Thyroid gland (tissue), 4 donors: Measurements from ENCODE around the gene ACAD11. TPM values are rescaled to one million over a fixed set of nuclear protein-coding genes. Genes with fewer than 3 reads are reported as not detected.

Source experiments
- DNase-seq, 2 donors: peaks; one replicate each; pipeline ENCODE4 v3.0.0-alpha.2; 2019
- H3K27ac ChIP-seq, 3 donors: fragments of 200-600 bp; sonication (generic); 1 replicate in 2 of 3; 2 replicates in 1 of 3; pipeline ENCODE4 v1.5.1; 2016 to 2019; ENCODE audit warnings: mild to moderate bottlenecking in 1 of 3, moderate library complexity in 1 of 3
- H3K27me3 ChIP-seq: fragments of 200-600 bp; sonication (generic); one replicate; pipeline ENCODE4 v1.5.1; 2019
- H3K36me3 ChIP-seq, 2 donors: fragments of 200-600 bp; sonication (generic); one replicate each; pipeline ENCODE4 v1.5.1; 2016 to 2019
- H3K4me1 ChIP-seq, 2 donors: fragments of 200-600 bp; sonication (generic); one replicate each; pipeline ENCODE4 v1.5.1; 2017 to 2019
- H3K4me3 ChIP-seq, 3 donors: fragments of 200-600 bp; sonication (generic); replicated peaks in 1 of 3; 1 replicate in 2 of 3; 2 replicates in 1 of 3; pipeline ENCODE4 v1.5.1; 2016; ENCODE audit warnings: mild to moderate bottlenecking in 1 of 3
- H3K9me3 ChIP-seq: fragments of 200-600 bp; sonication (generic); one replicate; pipeline ENCODE4 v1.5.1; 2017
- POLR2A ChIP-seq, 2 donors: fragments of 450-650 bp; IDR thresholded peaks; one replicate each; pipeline ENCODE4 v1.6.1; 2017; ENCODE audit warnings: antibody characterized with exemption in 2 of 2, mild to moderate bottlenecking in 2 of 2, moderate library complexity in 1 of 2
- WGBS, 2 donors: methylation state at CpG; one replicate each; pipeline ENCODE4 v1.1.5; 2017; 5-methylcytosine and 5-hydroxymethylcytosine counted together
- intact Hi-C: fragments of 100-400 bp; cut with DNase I; formaldehyde crosslinking; loops from one replicate; pipeline ENCODE4 v1.15.1; 2023
- total RNA-seq, 4 donors: library from RNA; depleted of rRNA; stranded (reverse); fragments of >200 nt; gene quantifications; one replicate each; pipeline ENCODE4 v1.2.3, GENCODE V29; 2016
- TF ChIP-seq, protein P1 (sequence below), 6 experiments: fragments of 200-600 bp in 3 of 6; fragments of 450-650 bp in 3 of 6; sonication (generic) in 3 of 6; IDR thresholded peaks; one replicate each; pipeline ENCODE4 v1.5.1; 2016 to 2019; ENCODE audit warnings: antibody characterized with exemption in 6 of 6, mild to moderate bottlenecking in 2 of 6, inconsistent platforms in 1 of 6, moderate library complexity in 1 of 6

The ACAD11 gene
- total RNA-seq, 4 donors from 2014 or later, result 34.9 to 42.6 (median 42.3) TPM

DNA sequence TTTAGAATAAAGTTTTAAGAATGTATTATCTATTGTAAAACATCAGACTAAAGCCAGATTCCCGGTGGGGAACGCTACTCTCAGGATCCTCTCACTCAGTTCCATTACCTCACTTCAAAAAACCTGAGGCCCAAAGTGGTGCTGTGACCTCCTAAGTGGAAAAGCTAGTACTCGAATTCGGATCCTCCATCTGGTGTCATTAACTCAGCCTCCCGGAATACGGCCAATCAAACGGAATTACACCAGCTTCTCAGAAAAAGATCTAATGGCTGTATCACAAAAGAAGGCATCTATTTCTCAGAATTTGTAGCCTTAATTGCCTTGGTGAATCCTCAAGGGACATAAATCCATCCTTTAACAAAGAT lies 627 bp downstream of the ACAD11 start:
- Histone ChIP-seq H3K27me3 (no peaks in the 10 kb centered on the region), H3K27ac (peak overlapping the region; percentile 56 to 94 (median 94)), H3K36me3 (no peaks in the 10 kb centered on the region), H3K4me1 (peaks cover 15 to 27% of the 10 kb centered on the region in 2 donors), H3K9me3 (no peaks in the 10 kb centered on the region), H3K4me3 (peak overlapping the region; percentile 18 to 92 (median 41))
- no peak for TF ChIP-seq POLR2A (IDR thresholded peaks at IDR 0.05)
- TF ChIP-seq, protein P1, sequence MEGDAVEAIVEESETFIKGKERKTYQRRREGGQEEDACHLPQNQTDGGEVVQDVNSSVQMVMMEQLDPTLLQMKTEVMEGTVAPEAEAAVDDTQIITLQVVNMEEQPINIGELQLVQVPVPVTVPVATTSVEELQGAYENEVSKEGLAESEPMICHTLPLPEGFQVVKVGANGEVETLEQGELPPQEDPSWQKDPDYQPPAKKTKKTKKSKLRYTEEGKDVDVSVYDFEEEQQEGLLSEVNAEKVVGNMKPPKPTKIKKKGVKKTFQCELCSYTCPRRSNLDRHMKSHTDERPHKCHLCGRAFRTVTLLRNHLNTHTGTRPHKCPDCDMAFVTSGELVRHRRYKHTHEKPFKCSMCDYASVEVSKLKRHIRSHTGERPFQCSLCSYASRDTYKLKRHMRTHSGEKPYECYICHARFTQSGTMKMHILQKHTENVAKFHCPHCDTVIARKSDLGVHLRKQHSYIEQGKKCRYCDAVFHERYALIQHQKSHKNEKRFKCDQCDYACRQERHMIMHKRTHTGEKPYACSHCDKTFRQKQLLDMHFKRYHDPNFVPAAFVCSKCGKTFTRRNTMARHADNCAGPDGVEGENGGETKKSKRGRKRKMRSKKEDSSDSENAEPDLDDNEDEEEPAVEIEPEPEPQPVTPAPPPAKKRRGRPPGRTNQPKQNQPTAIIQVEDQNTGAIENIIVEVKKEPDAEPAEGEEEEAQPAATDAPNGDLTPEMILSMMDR (IDR thresholded peaks at IDR 0.05), result no peak
- peak; percentile 10 to 11 for DNase-seq
- intact Hi-C loops, result no loop called here
- WGBS, 2 donors, result 18% methylated on average over 7 of the region's 7 CpGs

DNA sequence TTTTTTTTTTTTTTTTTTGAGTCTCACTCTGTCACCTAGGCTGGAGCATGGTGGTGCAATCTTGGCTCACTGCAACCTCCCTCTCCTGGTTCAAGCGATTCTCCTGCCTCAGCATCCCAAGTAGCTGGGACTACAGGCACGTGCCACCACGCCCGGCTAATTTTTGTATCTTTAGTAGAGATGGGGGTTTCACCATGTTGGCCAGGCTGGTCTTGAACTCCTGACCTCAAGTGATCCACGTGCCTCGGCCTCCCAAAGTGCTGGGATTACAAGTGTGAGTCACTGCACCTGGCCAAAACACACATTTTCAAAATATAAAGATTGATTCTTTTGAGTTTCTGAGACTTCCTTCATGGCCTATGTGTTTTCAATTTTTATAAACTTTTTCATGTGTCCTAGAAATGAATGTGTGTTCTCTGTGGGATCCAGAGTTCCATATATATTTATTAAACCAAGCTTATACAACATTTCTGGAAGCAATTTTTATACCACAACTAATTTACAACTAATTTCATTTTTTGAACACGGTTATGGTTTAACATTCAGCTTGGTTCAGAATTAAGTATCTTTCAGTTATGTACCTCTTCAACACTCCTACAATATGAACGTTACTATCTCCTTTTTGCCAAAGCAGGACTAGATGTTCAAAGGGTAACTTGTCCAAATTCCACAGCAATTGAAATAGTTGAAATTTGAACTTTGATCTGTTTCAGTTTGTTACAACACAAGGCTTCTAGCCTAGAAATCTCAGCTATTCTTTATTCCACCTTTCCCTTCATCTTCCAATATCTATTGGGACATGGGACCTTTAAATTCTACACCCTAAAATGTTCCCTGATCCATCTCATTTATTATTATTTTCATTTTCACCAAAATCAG lies 1.5 kb downstream of the ACAD11 start:
- Histone ChIP-seq H3K4me1 (peaks cover 15 to 25% of the 10 kb centered on the region in 2 donors), H3K36me3 (no peaks in the 10 kb centered on the region), H3K27ac (no peak overlapping the region), H3K9me3 (no peaks in the 10 kb centered on the region), H3K4me3 (no peak overlapping the region), H3K27me3 (no peaks in the 10 kb centered on the region)
- no peak for TF ChIP-seq POLR2A (IDR thresholded peaks at IDR 0.05)
- TF ChIP-seq, protein P1 (IDR thresholded peaks at IDR 0.05), result no peak
- no peak for DNase-seq
- 85 to 89% methylated on average over 8 of the region's 8 CpGs for WGBS, 2 donors
- intact Hi-C loops, result no loop called here

DNA sequence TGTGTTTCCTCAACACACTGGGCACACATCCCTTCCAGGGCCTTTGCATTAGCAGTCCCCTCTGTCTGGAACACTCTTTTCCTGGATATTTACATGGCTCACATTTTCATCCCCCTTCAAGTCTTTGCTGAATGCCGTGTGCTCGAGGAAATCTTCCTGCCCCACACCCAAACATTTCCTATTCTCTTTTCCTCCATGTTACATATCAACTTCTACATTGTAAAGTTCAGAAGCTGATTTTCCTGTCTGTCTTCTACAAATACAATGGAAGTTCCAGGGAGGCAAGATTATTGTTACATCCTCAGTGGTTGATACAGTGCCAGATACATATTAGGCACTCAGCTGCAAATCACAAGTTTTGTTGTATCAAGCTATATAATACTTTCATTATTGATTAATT lies 4.1 kb downstream of the ACAD11 start:
- Histone ChIP-seq H3K36me3 (no peaks in the 10 kb centered on the region), H3K9me3 (no peaks in the 10 kb centered on the region), H3K27me3 (no peaks in the 10 kb centered on the region), H3K4me1 (peaks cover 0 to 9% of the 10 kb centered on the region in 2 donors), H3K27ac (no peak overlapping the region), H3K4me3 (no peak overlapping the region)
- WGBS, 2 donors, result 78 to 80% methylated on average over 2 of the region's 2 CpGs
- DNase-seq, result no peak
- intact Hi-C loops, result no loop called here
- TF ChIP-seq POLR2A (IDR thresholded peaks at IDR 0.05), result no peak
- TF ChIP-seq, protein P1 (IDR thresholded peaks at IDR 0.05), result no peak

DNA sequence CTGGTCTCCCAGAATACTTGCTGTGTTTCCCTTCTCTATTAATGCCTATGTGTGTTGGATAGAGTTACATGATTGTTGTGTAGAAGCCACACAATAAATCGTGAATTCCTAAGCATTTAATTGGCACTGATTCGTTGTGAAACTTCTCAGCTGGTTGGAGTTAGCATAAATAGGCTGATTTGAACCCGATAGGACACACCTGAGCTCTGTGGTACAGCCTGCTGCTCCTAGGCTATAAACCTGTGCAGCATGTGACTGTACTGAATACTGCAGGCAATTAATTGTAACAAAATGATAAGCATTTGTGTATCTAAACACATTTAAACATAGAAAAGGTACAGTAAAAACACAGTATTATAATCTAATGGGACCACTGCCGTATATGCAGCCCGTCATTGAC lies 4.9 kb downstream of the ACAD11 start:
- intact Hi-C loops, result no loop called here
- no peak overlapping the region for H3K27ac ChIP-seq
- H3K36me3 ChIP-seq, result no peaks in the 10 kb centered on the region
- 90 to 92% methylated on average over 5 of the region's 5 CpGs for WGBS, 2 donors
- DNase-seq, result no peak
- H3K9me3 ChIP-seq, result no peaks in the 10 kb centered on the region
- H3K27me3 ChIP-seq, result no peaks in the 10 kb centered on the region
- H3K4me1 ChIP-seq, result peaks cover 0 to 9% of the 10 kb centered on the region in 2 donors
- no peak overlapping the region for H3K4me3 ChIP-seq
- TF ChIP-seq, protein P1 (IDR thresholded peaks at IDR 0.05), result no peak

DNA sequence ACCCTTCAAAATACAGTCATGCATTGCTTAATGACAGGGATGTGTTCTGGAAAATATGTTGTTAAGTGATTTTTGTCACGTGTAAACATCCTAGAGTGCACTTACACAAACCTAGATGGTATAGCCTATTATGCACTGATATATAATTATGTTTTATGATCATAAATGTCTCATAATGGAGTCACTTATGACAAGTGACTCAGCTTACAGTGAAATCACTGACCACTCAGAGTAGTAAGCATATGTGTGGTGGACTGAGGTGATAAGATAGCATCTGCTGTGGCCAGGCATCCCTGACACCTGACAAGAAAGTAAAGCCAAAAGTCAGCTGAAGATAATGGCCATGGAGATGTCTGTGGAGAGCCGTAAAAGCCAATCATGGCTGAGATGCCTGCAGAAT lies 5.4 kb downstream of the ACAD11 start:
- Histone ChIP-seq H3K27me3 (no peaks in the 10 kb centered on the region), H3K36me3 (no peaks in the 10 kb centered on the region), H3K27ac (no peak overlapping the region), H3K9me3 (no peaks in the 10 kb centered on the region), H3K4me3 (no peak overlapping the region), H3K4me1 (peaks cover 0 to 9% of the 10 kb centered on the region in 2 donors)
- WGBS, 2 donors, result 92 to 96% methylated on average over 2 of the region's 2 CpGs
- TF ChIP-seq POLR2A (IDR thresholded peaks at IDR 0.05), result no peak
- TF ChIP-seq, protein P1 (IDR thresholded peaks at IDR 0.05), result no peak
- intact Hi-C loops, result no loop called here
- DNase-seq, result no peak
